Kidney (tissue), 14 donors: Measurements from ENCODE around the gene ASGR1. TPM values are rescaled to one million over a fixed set of nuclear protein-coding genes. Genes with fewer than 3 reads are reported as not detected.

ENCODE experiments used
- DNase-seq, 5 donors: peaks; one replicate each; pipeline ENCODE4 v3.0.0-alpha.2; 2013 to 2020
- FAIRE-seq: peaks from 2 replicates; lab custom pipeline; 2012; peaks lifted over from hg19 to GRCh38; lab: Jason Lieb, UNC
- H3K27ac ChIP-seq, 2 donors: one replicate each; pipeline ENCODE4 v1.7.0; 2013; ENCODE audit warnings: low read depth in 2 of 2, low read length in 2 of 2, inconsistent platforms in 1 of 2
- H3K27me3 ChIP-seq: one replicate; pipeline ENCODE4 v1.7.1; 2013; ENCODE audit warnings: low read length, inconsistent platforms; ENCODE audit not compliant: control insufficient read depth, insufficient read depth
- H3K36me3 ChIP-seq, 3 donors: one replicate each; pipeline versions ENCODE4 v1.7.0 to v1.7.1; 2013; ENCODE audit warnings: low read length in 3 of 3, control low read depth in 1 of 3, inconsistent platforms in 1 of 3; ENCODE audit not compliant: insufficient read depth in 3 of 3, control insufficient read depth in 2 of 3
- H3K4me1 ChIP-seq, 3 donors: one replicate each; pipeline versions ENCODE4 v1.7.0 to v1.7.1; 2013; ENCODE audit warnings: low read length in 3 of 3, inconsistent platforms in 1 of 3, low read depth in 1 of 3; ENCODE audit not compliant: control insufficient read depth in 2 of 3, insufficient read depth in 2 of 3
- H3K4me3 ChIP-seq, 3 donors: one replicate each; pipeline versions ENCODE4 v1.7.0 to v1.8.1; 2013; ENCODE audit warnings: low read length in 3 of 3, control low read depth in 1 of 3, inconsistent platforms in 1 of 3
- H3K9ac ChIP-seq, 3 donors: one replicate each; pipeline versions ENCODE4 v1.7.0 to v1.7.1; 2013; ENCODE audit warnings: low read length in 3 of 3, control low read depth in 1 of 3, inconsistent platforms in 1 of 3
- H3K9me3 ChIP-seq, 3 donors: one replicate each; pipeline versions ENCODE4 v1.7.0 to v1.7.1; 2013; ENCODE audit warnings: low read length in 3 of 3, control low read depth in 1 of 3, inconsistent platforms in 1 of 3; ENCODE audit not compliant: control insufficient read depth in 2 of 3, insufficient read depth in 1 of 3
- CTCF ChIP-seq: IDR thresholded peaks from 3 replicates; pipeline ENCODE4 v1.5.1; 2012; ENCODE audit warnings: mild to moderate bottlenecking, moderate library complexity, borderline replicate concordance; ENCODE audit not compliant: insufficient read depth; ENCODE audit errors: extremely low read depth
- intact Hi-C: fragments of 100-400 bp; cut with DNase I; formaldehyde crosslinking; loops from one replicate; pipeline ENCODE4 v1.11.1; 2022
- polyA plus RNA-seq: library from polyadenylated mRNA; stranded (reverse); fragments of 350-450 nt; fragmentation: Illumina TruSeq; extraction: RNeasy Lipid Tissue Mini Kit (QIAGEN cat#74804); gene quantifications from one replicate; pipeline ENCODE4 v1.2.3, GENCODE V29; 2014; ENCODE audit warnings: low read depth, low replicate concordance; ENCODE audit not compliant: insufficient read depth
- total RNA-seq: library from RNA; stranded (reverse); fragmentation: NEBNext Ultra II Directional; extraction: Animal tissue kit (Norgen Biotek cat#: 25700); gene quantifications from one replicate; pipeline ENCODE4 v1.2.1, GENCODE V29; 2021
- donor health status: control.
- donor health status: control.
- donor health status: control.
- donor health status: control.
- donor health status: control.
- donor health status: DM: yes; HTN: yes; CAD: no.
- donor health status: Normal renal cell carcinoma (clear cell type).

ASGR1 gene
- total and polyA plus RNA-seq, 2 donors from 2014 or later: 1.4 to 2.1 TPM

- Histone ChIP-seq H3K27ac (no peak overlapping the region), H3K4me1 (no peaks in the 10 kb centered on the region), H3K4me3 (no peak overlapping the region), H3K9me3 (no peaks in the 10 kb centered on the region), H3K36me3 (no peaks in the 10 kb centered on the region), H3K27me3 (no peaks in the 10 kb centered on the region), H3K9ac (no peak overlapping the region)
- FAIRE-seq: no peak
- peak in 2 of 5 donors; percentile 18 to 32 for DNase-seq
- TF ChIP-seq CTCF: no peak
- intact Hi-C loops: no loop called here
These were observed 22.7 kb downstream of the ASGR1 start for GRCh38 chr17:7156342-7156940.

GRCh38 chr17:7147772-7148171 lies 31.4 kb downstream of the ASGR1 start:
- Histone ChIP-seq H3K36me3 (no peaks in the 10 kb centered on the region), H3K4me3 (no peak overlapping the region), H3K27ac (no peak overlapping the region), H3K9ac (no peak overlapping the region), H3K4me1 (no peaks in the 10 kb centered on the region), H3K9me3 (no peaks in the 10 kb centered on the region), H3K27me3 (no peaks in the 10 kb centered on the region)
- FAIRE-seq: no peak
- TF ChIP-seq CTCF: no peak
- DNase-seq: no peak
- intact Hi-C loops: no loop called here

GRCh38 chr17:7146115-7146514 lies 33.1 kb downstream of the ASGR1 start:
- intact Hi-C loops: no loop called here
- peak in 4 of 5 donors; percentile 10 to 64 (median 37) for DNase-seq
- H3K9me3 ChIP-seq: no peaks in the 10 kb centered on the region
- no peak overlapping the region for H3K9ac ChIP-seq
- TF ChIP-seq CTCF: no peak
- H3K27me3 ChIP-seq: no peaks in the 10 kb centered on the region
- H3K36me3 ChIP-seq: no peaks in the 10 kb centered on the region
- no peak for FAIRE-seq
- H3K27ac ChIP-seq: no peak overlapping the region
- no peaks in the 10 kb centered on the region for H3K4me1 ChIP-seq
- H3K4me3 ChIP-seq: no peak overlapping the region

- TF ChIP-seq CTCF: no peak
- FAIRE-seq (no peak), DNase-seq (peak in 2 of 5 donors; percentile 17 to 21)
- no peaks in the 10 kb centered on the region for H3K9me3 ChIP-seq
- intact Hi-C loops: no loop called here
- H3K4me3 ChIP-seq: no peak overlapping the region
- no peaks in the 10 kb centered on the region for H3K4me1 ChIP-seq
- no peak overlapping the region for H3K27ac ChIP-seq
- no peak overlapping the region for H3K9ac ChIP-seq
- H3K36me3 ChIP-seq: no peaks in the 10 kb centered on the region
- H3K27me3 ChIP-seq: no peaks in the 10 kb centered on the region
These were observed 35.0 kb downstream of the ASGR1 start for GRCh38 chr17:7144213-7144612.
